Natural killer cell (primary cell): ENCODE measurements around the gene SYCE1L. TPM values are rescaled to one million over a fixed set of nuclear protein-coding genes. Genes with fewer than 3 reads are reported as not detected.
A peak's percentile ranks its signal among the peaks of the same experiment; 100 is the strongest.

Experiments
- ATAC-seq, 3 donors: fragments of 150-1000 bp in 2 of 3; fragments of 200-7000 bp in 1 of 3; cut with Tn5 transposase; 1 replicate in 1 of 3; 2 replicates in 2 of 3; pipeline ENCODE4 v1.10.0; 2021; ENCODE audit warnings: mild to moderate bottlenecking in 2 of 3, moderate library complexity in 2 of 3
- DNase-seq, 2 donors: peaks; one replicate each; pipeline versions ENCODE4 v3.0.0 to v3.0.0-alpha.2; 2013 to 2021; ENCODE audit warnings: mixed read lengths in 1 of 2
- H3K27ac ChIP-seq: one replicate; pipeline ENCODE4 v1.5.1; 2013; ENCODE audit warnings: mild to moderate bottlenecking, low read length
- H3K27me3 ChIP-seq: one replicate; pipeline ENCODE4 v1.6.1; 2013; ENCODE audit warnings: low read length; ENCODE audit not compliant: control insufficient read depth, insufficient read depth
- H3K36me3 ChIP-seq: one replicate; pipeline ENCODE4 v1.6.1; 2013; ENCODE audit warnings: low read length; ENCODE audit not compliant: control insufficient read depth, insufficient read depth
- H3K4me1 ChIP-seq: one replicate; pipeline ENCODE4 v1.6.1; 2013; ENCODE audit warnings: low read length; ENCODE audit not compliant: control insufficient read depth, insufficient read depth
- H3K4me3 ChIP-seq: one replicate; pipeline ENCODE4 v1.5.1; 2013; ENCODE audit warnings: low read length
- H3K9me3 ChIP-seq: one replicate; pipeline ENCODE4 v1.6.1; 2013; ENCODE audit warnings: low read length; ENCODE audit not compliant: control insufficient read depth, insufficient read depth
- H3K27ac Mint-ChIP-seq, 2 donors: one replicate each; pipeline ENCODE4 v1.8.0; 2022; ENCODE audit warnings: mild to moderate bottlenecking in 2 of 2, mixed read lengths in 2 of 2, moderate library complexity in 1 of 2
- H3K27me3 Mint-ChIP-seq, 2 donors: one replicate each; pipeline ENCODE4 v1.8.0; 2022; ENCODE audit warnings: low read depth in 2 of 2, mixed read lengths in 2 of 2
- H3K36me3 Mint-ChIP-seq: one replicate; pipeline ENCODE4 v1.8.0; 2022; ENCODE audit warnings: mixed read lengths
- H3K4me1 Mint-ChIP-seq, 2 donors: one replicate each; pipeline ENCODE4 v1.8.0; 2022; ENCODE audit warnings: mixed read lengths in 2 of 2
- H3K4me3 Mint-ChIP-seq: one replicate; pipeline ENCODE4 v1.8.0; 2022; ENCODE audit warnings: mild to moderate bottlenecking, moderate library complexity, mixed read lengths
- H3K9me3 Mint-ChIP-seq, 2 donors: one replicate each; pipeline ENCODE4 v1.8.0; 2022; ENCODE audit warnings: mixed read lengths in 2 of 2
- CTCF ChIP-seq: fragments of 200-600 bp; IDR thresholded peaks from one replicate; pipeline ENCODE4 v1.8.0; 2022; ENCODE audit warnings: antibody characterized with exemption
- WGBS: methylation state at CpG from one replicate; pipeline ENCODE4 v1.1.7; 2013; ENCODE audit warnings: missing lambda C conversion rate; ENCODE audit not compliant: insufficient coverage; 5-methylcytosine and 5-hydroxymethylcytosine counted together
- intact Hi-C: fragments of 100-400 bp; cut with micrococcal nuclease; formaldehyde crosslinking; loops from one replicate; pipeline ENCODE4 v1.14.2; 2022
- total RNA-seq, 4 donors: library from RNA; stranded (reverse); fragments of 120-200 nt in 1 of 4; gene quantifications; one replicate each; pipeline versions ENCODE4 v1.2.3 to v1.2.4, GENCODE V29; 2013 to 2022

SYCE1L gene
- total RNA-seq, 3 donors from 2014 or later (not counting 1 experiment from before 2014, with no cell fraction given) = 12.7 to 15.7 (median 14.4) TPM

- H3K9me3 ChIP-seq = no peaks in the 10 kb centered on the region
- no peak overlapping the region for H3K27ac Mint-ChIP-seq
These were observed 29.5 kb upstream of the SYCE1L start for GRCh38 chr16:77169650-77170236.

GRCh38 chr16:77170805-77171204, 28.4 kb upstream of the SYCE1L start:
- Histone ChIP-seq H3K27me3 (peaks cover 4% of the 10 kb centered on the region), H3K36me3 (no peaks in the 10 kb centered on the region), H3K4me3 (no peak overlapping the region), H3K4me1 (no peaks in the 10 kb centered on the region), H3K9me3 (no peaks in the 10 kb centered on the region), H3K27ac (no peak overlapping the region)
- Mint-ChIP-seq H3K27ac (no peak overlapping the region), H3K9me3 (no peaks in the 10 kb centered on the region), H3K4me1 (no peaks in the 10 kb centered on the region), H3K4me3 (no peak overlapping the region), H3K36me3 (no peaks in the 10 kb centered on the region), H3K27me3 (peaks cover 32 to 44% of the 10 kb centered on the region in 2 donors)
- no peak for TF ChIP-seq CTCF
- DNase-seq (no peak), ATAC-seq (no peak)
- WGBS = 47% methylated on average over 2 of the region's 4 CpGs
- intact Hi-C loops = loop anchor here (1.0 kb wide), 1 partner anchor 1382 kb away; no protein-coding TSS in a partner anchor

More at GRCh38 chr16:77169650-77170236, 29.5 kb upstream of the SYCE1L start:
- Histone ChIP-seq H3K27me3 (peaks cover 4% of the 10 kb centered on the region), H3K27ac (no peak overlapping the region), H3K4me1 (no peaks in the 10 kb centered on the region), H3K4me3 (no peak overlapping the region), H3K36me3 (no peaks in the 10 kb centered on the region)
- H3K4me3 Mint-ChIP-seq = no peak overlapping the region
- no peaks in the 10 kb centered on the region for H3K9me3 Mint-ChIP-seq
- ATAC-seq (peak; percentile 34 to 61 (median 57)), DNase-seq (peak in 1 of 2 donors; percentile 67)
- TF ChIP-seq CTCF = peak; percentile 39
- intact Hi-C loops = no loop called here
- no peaks in the 10 kb centered on the region for H3K36me3 Mint-ChIP-seq
- 28% methylated on average over 3 of the region's 6 CpGs for WGBS
- peaks cover 26 to 35% of the 10 kb centered on the region in 2 donors for H3K27me3 Mint-ChIP-seq
- no peaks in the 10 kb centered on the region for H3K4me1 Mint-ChIP-seq

GRCh38 chr16:77171745-77172635, 27.2 kb upstream of the SYCE1L start:
- Mint-ChIP-seq H3K9me3 (no peaks in the 10 kb centered on the region), H3K27me3 (peaks cover 39 to 52% of the 10 kb centered on the region in 2 donors), H3K4me1 (no peaks in the 10 kb centered on the region), H3K27ac (no peak overlapping the region), H3K4me3 (no peak overlapping the region), H3K36me3 (no peaks in the 10 kb centered on the region)
- H3K4me1 ChIP-seq = no peaks in the 10 kb centered on the region
- intact Hi-C loops = loop anchor here (1.0 kb wide), 1 partner anchor 1383 kb away; no protein-coding TSS in a partner anchor
- peak; percentile 64 to 77 (median 69) for ATAC-seq
- DNase-seq = peak in 1 of 2 donors; percentile 74
- H3K4me3 ChIP-seq = no peak overlapping the region
- peak; percentile 76 for TF ChIP-seq CTCF
- H3K36me3 ChIP-seq = no peaks in the 10 kb centered on the region
- H3K9me3 ChIP-seq = no peaks in the 10 kb centered on the region
- WGBS = 79% methylated on average over 4 of the region's 5 CpGs
- peaks cover 4% of the 10 kb centered on the region for H3K27me3 ChIP-seq
- no peak overlapping the region for H3K27ac ChIP-seq
